HL-60 (cell line): ENCODE results near the gene CTBP2.
"Not testable (repeated sequence)": the region's sequence is repeated elsewhere in the genome, so short reads cannot be mapped to it uniquely, and the experiment has no call there.

Experiments
- DNase-seq, 2 experiments: peaks; one replicate each; pipeline ENCODE4 v3.0.0-alpha.2; 2010 to 2020; ENCODE audit warnings: low read depth in 1 of 2, low spot score in 1 of 2
- H3K27ac ChIP-seq: fragments of 250-450 bp; sonication (Bioruptor Pico); replicated peaks from 2 replicates; pipeline ENCODE4 v1.5.1; 2020; ENCODE audit warnings: mild to moderate bottlenecking, moderate library complexity
- H3K27me3 ChIP-seq: fragments of 250-450 bp; sonication (Bioruptor Pico); 2 replicates; pipeline ENCODE4 v1.5.1; 2021; ENCODE audit warnings: mild to moderate bottlenecking, moderate library complexity; ENCODE audit not compliant: insufficient read depth, poor library complexity, severe bottlenecking
- H3K4me3 ChIP-seq: replicated peaks from 2 replicates; pipeline ENCODE4 v1.5.1; 2011; ENCODE audit warnings: mild to moderate bottlenecking, control low read depth, low read length; ENCODE audit not compliant: insufficient read depth
- CTCF ChIP-seq: IDR thresholded peaks from one replicate; pipeline ENCODE4 v1.5.1; 2011; ENCODE audit warnings: low read length, control low read depth, inconsistent platforms; ENCODE audit not compliant: insufficient read depth
- GABPA ChIP-seq: IDR thresholded peaks from 2 replicates; pipeline ENCODE4 v1.6.1; 2012; ENCODE audit warnings: low read depth
- POLR2AphosphoS5 ChIP-seq: IDR thresholded peaks from 2 replicates; pipeline ENCODE4 v1.6.1; 2012; ENCODE audit warnings: low read depth
- REST ChIP-seq: IDR thresholded peaks from 2 replicates; pipeline ENCODE4 v1.6.1; 2012; ENCODE audit warnings: low read depth; ENCODE audit not compliant: insufficient replicate concordance
- SPI1 ChIP-seq: IDR thresholded peaks from 2 replicates; pipeline ENCODE4 v1.6.1; 2012; ENCODE audit warnings: low read depth, mild to moderate bottlenecking, borderline replicate concordance

The CTBP2 gene

GRCh38 chr10:125084614-125085257 is 75.6 kb downstream of the CTBP2 start:
- H3K4me3 ChIP-seq, result no peak overlapping the region
- DNase-seq, result no peak
- no peaks in the 10 kb centered on the region for H3K27me3 ChIP-seq
- no peak overlapping the region for H3K27ac ChIP-seq
- TF ChIP-seq POLR2AphosphoS5, result no peak
- no peak for TF ChIP-seq SPI1

- H3K27ac ChIP-seq, result no peak overlapping the region
- DNase-seq, result no peak
- H3K27me3 ChIP-seq, result no peaks in the 10 kb centered on the region
- no peak overlapping the region for H3K4me3 ChIP-seq
- TF ChIP-seq CTCF (no peak), SPI1 (no peak), REST (no peak), GABPA (no peak), POLR2AphosphoS5 (no peak)
These were observed 76.2 kb downstream of the CTBP2 start for GRCh38 chr10:125084191-125084613.

- TF ChIP-seq REST (no peak), GABPA (no peak), POLR2AphosphoS5 (no peak), CTCF (no peak), SPI1 (no peak)
- Histone ChIP-seq H3K27ac (no peak overlapping the region), H3K27me3 (no peaks in the 10 kb centered on the region), H3K4me3 (no peak overlapping the region)
- DNase-seq, result no peak
These were observed 76.8 kb downstream of the CTBP2 start for GRCh38 chr10:125083576-125083920.

- no peaks in the 10 kb centered on the region for H3K27me3 ChIP-seq
- no peak for TF ChIP-seq POLR2AphosphoS5
- no peak for TF ChIP-seq GABPA
- TF ChIP-seq SPI1, result no peak
- no peak for TF ChIP-seq CTCF
- no peak for TF ChIP-seq REST
- H3K27ac ChIP-seq, result no peak overlapping the region
- no peak overlapping the region for H3K4me3 ChIP-seq
- DNase-seq, result no peak
These were observed 77.3 kb downstream of the CTBP2 start for GRCh38 chr10:125082881-125083575.

- not testable (repeated sequence) for DNase-seq, H3K27ac ChIP-seq, H3K27me3 ChIP-seq, H3K4me3 ChIP-seq
These were observed 77.9 kb downstream of the CTBP2 start for GRCh38 chr10:125082471-125082870.
